Activated naive CD8-positive, alpha-beta T cell treated with anti-CD3 and anti-CD28 coated beads, Interleukin-2, amount 10 ng/mL, durations not matched to agents 7 days and 5 days (primary cell): ENCODE measurements around the gene NLRC5. TPM values are rescaled to one million over a fixed set of nuclear protein-coding genes. Genes with fewer than 3 reads are reported as not detected.

Experiments used
- ATAC-seq: fragments of 150-1000 bp; cut with Tn5 transposase; one replicate; pipeline ENCODE4 v1.10.0; 2021; ENCODE audit warnings: low read depth, moderate library complexity
- POLR2A ChIA-PET: fragments of 350-600 bp; sonication (Branson Sonifier 250); formaldehyde crosslinking; loops from one replicate; lab custom pipeline; 2021; ENCODE audit warnings: antibody characterized with exemption; lab: Charles Lee
- DNase-seq: peaks from one replicate; pipeline ENCODE4 v3.0.0; 2021
- H3K27ac Mint-ChIP-seq: one replicate; pipeline ENCODE4 v1.8.0; 2022; ENCODE audit warnings: mild to moderate bottlenecking, mixed read lengths
- H3K27me3 Mint-ChIP-seq: one replicate; pipeline ENCODE4 v1.8.0; 2022; ENCODE audit warnings: mild to moderate bottlenecking, moderate library complexity, mixed read lengths
- H3K36me3 Mint-ChIP-seq: one replicate; pipeline ENCODE4 v1.8.0; 2021; ENCODE audit warnings: mild to moderate bottlenecking, mixed read lengths
- H3K4me1 Mint-ChIP-seq: one replicate; pipeline ENCODE4 v1.8.0; 2021; ENCODE audit warnings: mixed read lengths
- H3K4me3 Mint-ChIP-seq: one replicate; pipeline ENCODE4 v1.8.0; 2022; ENCODE audit warnings: mild to moderate bottlenecking, moderate library complexity, mixed read lengths
- H3K9me3 Mint-ChIP-seq: one replicate; pipeline ENCODE4 v1.8.0; 2021; ENCODE audit warnings: mixed read lengths
- total RNA-seq, 2 experiments: library from RNA; stranded (reverse); gene quantifications; one replicate each; pipeline ENCODE4 v1.2.3, GENCODE V29; 2021

NLRC5 gene
- total RNA-seq, 2 experiments from 2014 or later = 401 to 414 TPM

- no peaks in the 10 kb centered on the region for H3K9me3 Mint-ChIP-seq
- POLR2A ChIA-PET = no interaction called here
- H3K4me1 Mint-ChIP-seq = peaks cover 9% of the 10 kb centered on the region
- H3K27me3 Mint-ChIP-seq = no peaks in the 10 kb centered on the region
- no peak overlapping the region for H3K4me3 Mint-ChIP-seq
- no peak overlapping the region for H3K27ac Mint-ChIP-seq
- H3K36me3 Mint-ChIP-seq = no peaks in the 10 kb centered on the region
- ATAC-seq (no peak), DNase-seq (no peak)
These were observed 129.2 kb downstream of the NLRC5 start for GRCh38 chr16:57118461-57119084.

- POLR2A ChIA-PET = interaction anchor here (1.9 kb wide), 1 partner anchor 31 kb away, joined by 4 read pairs; the partner anchor contains the start of gene CPNE2
- Mint-ChIP-seq H3K4me3 (no peak overlapping the region), H3K9me3 (no peaks in the 10 kb centered on the region), H3K36me3 (no peaks in the 10 kb centered on the region), H3K4me1 (peaks cover 42% of the 10 kb centered on the region), H3K27ac (peak overlapping the region; percentile 79), H3K27me3 (no peaks in the 10 kb centered on the region)
- ATAC-seq (no peak), DNase-seq (no peak)
These were observed 134.0 kb downstream of the NLRC5 start for GRCh38 chr16:57123216-57123973.

GRCh38 chr16:57123974-57124674 is 134.8 kb downstream of the NLRC5 start:
- Mint-ChIP-seq H3K36me3 (no peaks in the 10 kb centered on the region), H3K9me3 (no peaks in the 10 kb centered on the region), H3K27ac (peak overlapping the region; percentile 79), H3K27me3 (no peaks in the 10 kb centered on the region), H3K4me3 (peak overlapping the region; percentile 40), H3K4me1 (peaks cover 49% of the 10 kb centered on the region)
- POLR2A ChIA-PET = interaction anchor here (0.7 to 1.9 kb wide), 4 partner anchors 10 to 439 kb away, joined by 3 to 4 read pairs (median 3); partner anchors contain the start of gene CPNE2
- ATAC-seq = no peak
- DNase-seq = no peak

GRCh38 chr16:57125376-57125775 is 136.0 kb downstream of the NLRC5 start:
- no peaks in the 10 kb centered on the region for H3K27me3 Mint-ChIP-seq
- ATAC-seq = no peak
- DNase-seq = no peak
- H3K27ac Mint-ChIP-seq = no peak overlapping the region
- POLR2A ChIA-PET = interaction anchor here (0.6 to 1.6 kb wide), 4 partner anchors 9 to 60 kb away, joined by 3 to 4 read pairs (median 3); partner anchors contain the start of gene PSME3IP1
- H3K4me1 Mint-ChIP-seq = peaks cover 57% of the 10 kb centered on the region
- peaks cover under 1% of the 10 kb centered on the region for H3K36me3 Mint-ChIP-seq
- H3K4me3 Mint-ChIP-seq = no peak overlapping the region
- H3K9me3 Mint-ChIP-seq = no peaks in the 10 kb centered on the region

GRCh38 chr16:57125969-57126368 is 136.6 kb downstream of the NLRC5 start:
- ATAC-seq (no peak), DNase-seq (no peak)
- Mint-ChIP-seq H3K36me3 (peaks cover 2% of the 10 kb centered on the region), H3K27ac (no peak overlapping the region), H3K27me3 (no peaks in the 10 kb centered on the region), H3K9me3 (no peaks in the 10 kb centered on the region), H3K4me1 (peaks cover 63% of the 10 kb centered on the region), H3K4me3 (no peak overlapping the region)
- POLR2A ChIA-PET = interaction anchor here (0.9 to 1.5 kb wide), 5 partner anchors 10 to 194 kb away, joined by 3 to 4 read pairs (median 3); partner anchors contain the start of gene CPNE2

- no peaks in the 10 kb centered on the region for H3K9me3 Mint-ChIP-seq
- DNase-seq = no peak
- peaks cover 66% of the 10 kb centered on the region for H3K4me1 Mint-ChIP-seq
- no peaks in the 10 kb centered on the region for H3K27me3 Mint-ChIP-seq
- H3K4me3 Mint-ChIP-seq = peak overlapping the region; percentile 24
- ATAC-seq = no peak
- peak overlapping the region; percentile 86 for H3K27ac Mint-ChIP-seq
- POLR2A ChIA-PET = interaction anchor here (0.6 to 1.5 kb wide), 6 partner anchors 10 to 195 kb away, joined by 3 to 4 read pairs (median 3); partner anchors contain the start of gene CPNE2
- peaks cover 2% of the 10 kb centered on the region for H3K36me3 Mint-ChIP-seq
These were observed 137.1 kb downstream of the NLRC5 start for GRCh38 chr16:57126411-57126810.

GRCh38 chr16:57127037-57127763 is 137.8 kb downstream of the NLRC5 start:
- Mint-ChIP-seq H3K4me3 (peak overlapping the region; percentile 59), H3K9me3 (no peaks in the 10 kb centered on the region), H3K36me3 (peaks cover 2% of the 10 kb centered on the region), H3K27ac (peak overlapping the region; percentile 86), H3K27me3 (no peaks in the 10 kb centered on the region), H3K4me1 (peaks cover 72% of the 10 kb centered on the region)
- DNase-seq (no peak), ATAC-seq (peak; percentile 3)
- POLR2A ChIA-PET = interaction anchor here (0.6 to 2.0 kb wide), 4 partner anchors 14 to 58 kb away, joined by 3 to 6 read pairs (median 4); partner anchors contain the start of genes PSME3IP1 and RSPRY1

- Mint-ChIP-seq H3K27ac (peak overlapping the region; percentile 86), H3K36me3 (peaks cover 2% of the 10 kb centered on the region), H3K27me3 (no peaks in the 10 kb centered on the region), H3K4me1 (peaks cover 76% of the 10 kb centered on the region), H3K9me3 (no peaks in the 10 kb centered on the region), H3K4me3 (peak overlapping the region; percentile 59)
- DNase-seq (no peak), ATAC-seq (no peak)
- POLR2A ChIA-PET = interaction anchor here (1.5 to 2.0 kb wide), 3 partner anchors 14 to 58 kb away, joined by 3 to 6 read pairs (median 4); partner anchors contain the start of genes PSME3IP1 and RSPRY1
These were observed 138.5 kb downstream of the NLRC5 start for GRCh38 chr16:57127836-57128235.

- POLR2A ChIA-PET = interaction anchor here (0.5 to 2.0 kb wide), 9 partner anchors 8 to 575 kb away, joined by 3 to 6 read pairs (median 4); partner anchors contain the start of genes CPNE2, PSME3IP1 and RSPRY1
- H3K9me3 Mint-ChIP-seq = no peaks in the 10 kb centered on the region
- ATAC-seq (peak; percentile 88), DNase-seq (peak; percentile 67)
- H3K27ac Mint-ChIP-seq = peak overlapping the region; percentile 95
- peaks cover 2% of the 10 kb centered on the region for H3K36me3 Mint-ChIP-seq
- no peaks in the 10 kb centered on the region for H3K27me3 Mint-ChIP-seq
- peak overlapping the region; percentile 79 for H3K4me3 Mint-ChIP-seq
- H3K4me1 Mint-ChIP-seq = peaks cover 72% of the 10 kb centered on the region
These were observed 139.5 kb downstream of the NLRC5 start for GRCh38 chr16:57128771-57129389.

GRCh38 chr16:57130950-57131321 is 141.6 kb downstream of the NLRC5 start:
- ATAC-seq (no peak), DNase-seq (no peak)
- peaks cover 79% of the 10 kb centered on the region for H3K4me1 Mint-ChIP-seq
- H3K27me3 Mint-ChIP-seq = no peaks in the 10 kb centered on the region
- H3K36me3 Mint-ChIP-seq = peaks cover 2% of the 10 kb centered on the region
- H3K27ac Mint-ChIP-seq = peak overlapping the region; percentile 84
- H3K9me3 Mint-ChIP-seq = no peaks in the 10 kb centered on the region
- POLR2A ChIA-PET = no interaction called here
- H3K4me3 Mint-ChIP-seq = peak overlapping the region; percentile 70

GRCh38 chr16:57131351-57131970 is 142.1 kb downstream of the NLRC5 start:
- Mint-ChIP-seq H3K27ac (peak overlapping the region; percentile 90), H3K9me3 (no peaks in the 10 kb centered on the region), H3K36me3 (peaks cover 2% of the 10 kb centered on the region), H3K4me1 (peaks cover 81% of the 10 kb centered on the region), H3K27me3 (no peaks in the 10 kb centered on the region), H3K4me3 (peak overlapping the region; percentile 52)
- POLR2A ChIA-PET = no interaction called here
- no peak for ATAC-seq
- DNase-seq = no peak
